ENCODE measurements around the gene CYP27A1. TPM values are rescaled to one million over a fixed set of nuclear protein-coding genes. Genes with fewer than 3 reads are reported as not detected.

The CYP27A1 gene
- total RNA-seq, 1 donor from 2014 or later, result 180 TPM

- Histone ChIP-seq H3K4me1 (no peaks in the 10 kb centered on the region), H3K27ac (no peak overlapping the region), H3K27me3 (no peaks in the 10 kb centered on the region), H3K9me3 (no peaks in the 10 kb centered on the region), H3K36me3 (peaks cover 57% of the 10 kb centered on the region), H3K4me3 (no peak overlapping the region)
- intact Hi-C loops (cut with DNase I), result no loop called here
- peak; percentile 24 for ATAC-seq
- TF ChIP-seq CTCF (IDR thresholded peaks at IDR 0.05), result no peak
- no peak for DNase-seq
Observed at GRCh38 chr2:218743068-218743467, 38.9 kb upstream of the CYP27A1 start.

GRCh38 chr2:218744615-218745014 lies 37.3 kb upstream of the CYP27A1 start:
- Histone ChIP-seq H3K4me1 (no peaks in the 10 kb centered on the region), H3K36me3 (peaks cover 58% of the 10 kb centered on the region), H3K27me3 (no peaks in the 10 kb centered on the region), H3K27ac (no peak overlapping the region), H3K4me3 (no peak overlapping the region), H3K9me3 (no peaks in the 10 kb centered on the region)
- no peak for TF ChIP-seq CTCF (IDR thresholded peaks at IDR 0.05)
- DNase-seq (no peak), ATAC-seq (no peak)
- intact Hi-C loops (cut with DNase I), result no loop called here

GRCh38 chr2:218745160-218745558 lies 36.8 kb upstream of the CYP27A1 start:
- Histone ChIP-seq H3K4me3 (no peak overlapping the region), H3K9me3 (no peaks in the 10 kb centered on the region), H3K36me3 (peaks cover 58% of the 10 kb centered on the region), H3K27ac (peak overlapping the region; percentile 17), H3K27me3 (no peaks in the 10 kb centered on the region), H3K4me1 (no peaks in the 10 kb centered on the region)
- no peak for TF ChIP-seq CTCF (IDR thresholded peaks at IDR 0.05)
- intact Hi-C loops (cut with DNase I), result no loop called here
- DNase-seq, result no peak
- peak; percentile 92 for ATAC-seq

GRCh38 chr2:218745559-218746469 lies 36.1 kb upstream of the CYP27A1 start:
- ATAC-seq (no peak), DNase-seq (no peak)
- Histone ChIP-seq H3K4me1 (no peaks in the 10 kb centered on the region), H3K4me3 (no peak overlapping the region), H3K9me3 (no peaks in the 10 kb centered on the region), H3K36me3 (peaks cover 58% of the 10 kb centered on the region), H3K27ac (peak overlapping the region; percentile 17), H3K27me3 (no peaks in the 10 kb centered on the region)
- TF ChIP-seq CTCF (IDR thresholded peaks at IDR 0.05), result no peak
- intact Hi-C loops (cut with DNase I), result no loop called here

GRCh38 chr2:218746470-218746795 lies 35.5 kb upstream of the CYP27A1 start:
- no peak overlapping the region for H3K4me3 ChIP-seq
- intact Hi-C loops (cut with DNase I), result no loop called here
- H3K4me1 ChIP-seq, result no peaks in the 10 kb centered on the region
- ATAC-seq (no peak), DNase-seq (no peak)
- no peaks in the 10 kb centered on the region for H3K9me3 ChIP-seq
- H3K36me3 ChIP-seq, result peaks cover 62% of the 10 kb centered on the region
- no peak for TF ChIP-seq CTCF (IDR thresholded peaks at IDR 0.05)
- no peak overlapping the region for H3K27ac ChIP-seq
- H3K27me3 ChIP-seq, result no peaks in the 10 kb centered on the region

Measured in upper lobe of right lung (tissue), 1 donor.